ENCODE data around the gene WDR45.
"Not testable (repeated sequence)": the region's sequence is repeated elsewhere in the genome, so short reads cannot be mapped to it uniquely, and the experiment has no call there.

WDR45 gene

GRCh38 chrX:49079489-49080428, at the start of gene WDR45:
WDR45 (minus strand) TSS chrX:49079887; CDS start chrX:49078095, 1,792 bp downstream.
- DNase-seq = peak; percentile 82

- no peak for DNase-seq
These were observed 49.7 kb upstream of the WDR45 start for GRCh38 chrX:49129427-49129826.

GRCh38 chrX:49127742-49128258, 48.1 kb upstream of the WDR45 start:
- DNase-seq = not testable (repeated sequence)

GRCh38 chrX:49122499-49122898, 42.8 kb upstream of the WDR45 start:
- no peak for DNase-seq

GRCh38 chrX:49120091-49120490, 40.4 kb upstream of the WDR45 start:
- DNase-seq = no peak

- no peak for DNase-seq
These were observed 37.9 kb upstream of the WDR45 start for GRCh38 chrX:49117581-49117980.

GRCh38 chrX:49116716-49117115, 37.0 kb upstream of the WDR45 start:
- DNase-seq = no peak

GRCh38 chrX:49116076-49116475, 36.4 kb upstream of the WDR45 start:
- no peak for DNase-seq

GRCh38 chrX:49111791-49112190, 32.1 kb upstream of the WDR45 start:
- DNase-seq = no peak

- no peak for DNase-seq
These were observed 30.7 kb upstream of the WDR45 start for GRCh38 chrX:49110417-49110816.

- no peak for DNase-seq
These were observed 29.0 kb upstream of the WDR45 start for GRCh38 chrX:49108641-49109040.

- DNase-seq = peak; percentile 34
These were observed 27.2 kb upstream of the WDR45 start for GRCh38 chrX:49106930-49107329.

- no peak for DNase-seq
These were observed 26.6 kb upstream of the WDR45 start for GRCh38 chrX:49106296-49106695.

- DNase-seq = no peak
These were observed 23.9 kb upstream of the WDR45 start for GRCh38 chrX:49103637-49104036.

GRCh38 chrX:49102190-49102589, 22.5 kb upstream of the WDR45 start:
- no peak for DNase-seq

- no peak for DNase-seq
These were observed 21.9 kb upstream of the WDR45 start for GRCh38 chrX:49101629-49101984.

GRCh38 chrX:49100704-49101628, 21.3 kb upstream of the WDR45 start:
- peak; percentile 93 for DNase-seq

- no peak for DNase-seq
These were observed 16.7 kb upstream of the WDR45 start for GRCh38 chrX:49096419-49096818.

- no peak for DNase-seq
These were observed 9.9 kb upstream of the WDR45 start for GRCh38 chrX:49089553-49089952.

- no peak for DNase-seq
These were observed 2.7 kb upstream of the WDR45 start for GRCh38 chrX:49082271-49082871.

GRCh38 chrX:49077941-49078340, 1.7 kb downstream of the WDR45 start:
- no peak for DNase-seq

- no peak for DNase-seq
These were observed 4.3 kb downstream of the WDR45 start for GRCh38 chrX:49075347-49075746.
